ENCODE data around the gene TUBB2B.

The TUBB2B gene

DNA sequence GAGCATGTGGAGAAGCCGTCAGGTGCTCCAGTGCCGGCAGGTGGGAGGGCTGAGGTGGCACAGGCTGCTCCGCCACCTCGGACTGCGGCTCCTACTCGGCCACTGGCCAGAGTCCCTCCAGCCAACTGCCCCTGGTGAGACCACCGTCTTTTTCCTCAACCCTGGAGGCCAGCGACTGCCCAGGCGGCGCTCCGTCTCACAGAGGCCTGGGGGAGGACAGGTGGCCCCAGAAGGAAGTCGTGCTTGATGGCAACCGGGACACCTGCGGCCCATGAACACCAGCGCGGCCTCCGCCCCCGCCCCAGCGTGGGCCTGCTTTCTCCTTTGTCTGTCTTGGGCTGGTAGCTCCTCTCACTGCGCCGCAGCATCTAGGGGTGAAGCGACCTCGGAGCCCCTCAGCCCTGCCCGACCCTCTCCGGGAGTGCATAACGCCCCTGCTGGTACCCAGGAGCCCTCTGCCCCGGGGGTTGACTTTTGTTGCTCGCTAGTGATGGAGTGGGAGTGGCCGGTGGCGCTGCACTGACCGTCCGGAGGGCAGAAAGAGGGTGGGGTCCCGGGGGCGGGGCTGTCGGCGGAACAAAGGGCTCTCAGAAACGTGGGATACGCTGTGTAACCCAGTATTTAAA is 706 bp upstream of the TUBB2B start:
- TF ChIP-seq, protein P1, sequence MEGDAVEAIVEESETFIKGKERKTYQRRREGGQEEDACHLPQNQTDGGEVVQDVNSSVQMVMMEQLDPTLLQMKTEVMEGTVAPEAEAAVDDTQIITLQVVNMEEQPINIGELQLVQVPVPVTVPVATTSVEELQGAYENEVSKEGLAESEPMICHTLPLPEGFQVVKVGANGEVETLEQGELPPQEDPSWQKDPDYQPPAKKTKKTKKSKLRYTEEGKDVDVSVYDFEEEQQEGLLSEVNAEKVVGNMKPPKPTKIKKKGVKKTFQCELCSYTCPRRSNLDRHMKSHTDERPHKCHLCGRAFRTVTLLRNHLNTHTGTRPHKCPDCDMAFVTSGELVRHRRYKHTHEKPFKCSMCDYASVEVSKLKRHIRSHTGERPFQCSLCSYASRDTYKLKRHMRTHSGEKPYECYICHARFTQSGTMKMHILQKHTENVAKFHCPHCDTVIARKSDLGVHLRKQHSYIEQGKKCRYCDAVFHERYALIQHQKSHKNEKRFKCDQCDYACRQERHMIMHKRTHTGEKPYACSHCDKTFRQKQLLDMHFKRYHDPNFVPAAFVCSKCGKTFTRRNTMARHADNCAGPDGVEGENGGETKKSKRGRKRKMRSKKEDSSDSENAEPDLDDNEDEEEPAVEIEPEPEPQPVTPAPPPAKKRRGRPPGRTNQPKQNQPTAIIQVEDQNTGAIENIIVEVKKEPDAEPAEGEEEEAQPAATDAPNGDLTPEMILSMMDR (conservative IDR thresholded peaks at IDR 0.05; ENCODE audit: low read length) = no peak
- no peak overlapping the region for H3K4me3 ChIP-seq (ENCODE audit: low read length)
- no peak for DNase-seq (ENCODE audit: low read depth)

DNA sequence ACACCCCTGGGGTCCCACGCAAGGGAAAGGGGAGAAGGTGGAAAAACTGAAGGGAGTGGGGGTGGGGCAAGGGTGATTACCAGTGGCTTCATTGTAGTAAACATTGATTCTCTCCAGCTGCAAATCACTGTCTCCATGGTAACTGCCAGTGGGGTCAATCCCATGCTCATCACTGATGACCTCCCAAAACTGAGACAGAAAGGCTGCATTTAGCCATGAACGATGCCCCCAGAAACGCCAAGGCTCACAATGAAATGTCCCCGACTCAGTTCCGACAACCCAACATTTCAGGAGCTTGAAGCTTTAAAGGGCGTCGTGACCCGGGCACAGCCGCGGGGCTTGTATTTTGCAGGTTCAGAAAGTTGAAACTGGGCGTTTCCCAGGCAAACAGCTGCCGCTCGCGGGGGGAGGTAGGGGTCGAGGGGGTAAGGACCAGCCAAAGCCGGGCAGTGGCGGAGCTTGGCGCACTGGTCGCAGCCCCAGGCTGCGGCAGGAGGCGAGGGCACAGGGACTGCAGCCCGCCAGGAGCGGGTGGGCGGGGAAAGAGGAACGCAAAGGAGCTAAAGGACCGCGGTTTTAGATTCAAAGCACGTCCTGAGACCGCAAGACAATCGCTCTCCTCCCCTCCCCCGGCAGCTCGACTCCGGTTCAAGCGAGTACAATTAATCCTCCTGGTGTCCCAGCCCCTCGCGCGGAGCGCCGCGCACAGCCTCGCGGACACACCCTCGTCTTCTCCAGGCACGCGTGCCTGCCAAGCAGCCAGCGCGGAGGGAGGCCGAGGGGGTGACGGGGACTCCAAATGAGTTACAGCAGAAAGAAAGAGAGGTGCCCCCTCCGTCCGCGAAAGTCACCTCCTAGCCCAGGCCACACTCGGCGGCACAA is 731 bp downstream of the TUBB2B start:
- TF ChIP-seq, protein P1 (conservative IDR thresholded peaks at IDR 0.05; ENCODE audit: low read length) = no peak
- peak overlapping the region; percentile 49 for H3K4me3 ChIP-seq (ENCODE audit: low read length)
- DNase-seq (ENCODE audit: low read depth) = no peak

DNA sequence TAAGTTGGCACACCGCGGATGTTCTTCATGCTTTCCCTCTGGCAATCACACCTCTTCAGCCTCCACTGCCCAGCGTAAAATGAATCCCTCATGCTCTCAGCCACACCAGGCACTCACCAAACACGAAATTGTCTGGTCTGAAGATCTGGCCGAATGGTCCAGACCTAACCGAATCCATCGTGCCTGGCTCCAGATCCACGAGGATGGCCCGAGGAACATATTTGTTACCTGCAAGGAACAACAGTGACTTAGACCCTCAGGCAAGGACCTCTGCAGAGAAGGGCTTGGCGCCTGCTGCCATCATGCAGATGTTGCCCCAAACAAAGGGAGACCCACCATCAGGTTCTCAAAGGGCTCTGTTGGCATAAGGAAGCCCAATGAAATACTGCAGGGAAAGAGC is 1.4 kb downstream of the TUBB2B start:
- TF ChIP-seq, protein P1 (conservative IDR thresholded peaks at IDR 0.05; ENCODE audit: low read length) = no peak
- DNase-seq (ENCODE audit: low read depth) = no peak
- H3K4me3 ChIP-seq (ENCODE audit: low read length) = no peak overlapping the region

DNA sequence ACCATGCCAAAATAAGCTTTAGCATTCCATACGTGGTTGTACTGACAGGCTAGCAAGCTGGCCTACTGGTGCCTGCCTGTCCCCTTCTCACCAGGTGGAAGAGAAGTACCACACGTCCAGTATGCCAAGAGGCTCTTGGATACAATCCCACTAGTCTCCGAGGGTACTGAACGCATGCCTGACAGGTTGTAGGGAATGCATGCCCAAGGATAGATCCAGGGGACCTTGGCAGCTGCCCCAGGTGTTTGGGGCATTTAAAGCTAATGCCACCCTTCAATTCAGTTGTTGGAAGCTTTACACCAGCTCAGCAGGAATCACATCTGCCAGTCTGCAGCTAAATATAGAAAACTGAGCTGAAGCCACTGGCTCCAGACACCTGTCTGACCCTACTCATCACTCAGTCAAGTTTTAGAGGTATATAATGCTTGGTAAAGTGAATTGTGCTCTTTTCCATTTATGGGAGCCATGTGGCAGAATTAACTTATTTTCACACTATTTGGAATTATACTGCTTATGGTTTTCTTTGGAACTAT is 4.9 kb downstream of the TUBB2B start:
- no peak for DNase-seq (ENCODE audit: low read depth)
- H3K4me3 ChIP-seq (ENCODE audit: low read length) = no peak overlapping the region
- TF ChIP-seq, protein P1 (conservative IDR thresholded peaks at IDR 0.05; ENCODE audit: low read length) = no peak

DNA sequence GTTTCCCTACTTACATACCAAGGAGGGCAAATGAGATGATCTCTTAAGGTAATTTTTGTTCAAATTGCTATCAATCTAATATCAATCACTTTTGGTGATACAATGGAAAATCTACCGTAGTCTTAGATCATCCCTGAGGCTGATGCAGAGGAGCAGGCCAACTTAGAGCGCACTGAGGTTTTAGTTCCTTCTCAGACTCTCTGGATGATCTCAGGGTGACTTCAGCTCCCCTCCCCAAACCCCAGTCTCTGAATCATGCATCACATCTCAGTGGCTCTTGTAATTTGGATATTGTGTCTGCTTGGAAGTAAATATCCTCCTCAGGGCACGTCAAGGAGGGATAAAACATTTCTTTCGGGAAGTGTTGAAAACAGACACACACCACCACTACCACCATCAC is 5.9 kb downstream of the TUBB2B start:
- DNase-seq (ENCODE audit: low read depth) = no peak
- TF ChIP-seq, protein P1 (conservative IDR thresholded peaks at IDR 0.05; ENCODE audit: low read length) = no peak
- H3K4me3 ChIP-seq (ENCODE audit: low read length) = no peak overlapping the region

DNA sequence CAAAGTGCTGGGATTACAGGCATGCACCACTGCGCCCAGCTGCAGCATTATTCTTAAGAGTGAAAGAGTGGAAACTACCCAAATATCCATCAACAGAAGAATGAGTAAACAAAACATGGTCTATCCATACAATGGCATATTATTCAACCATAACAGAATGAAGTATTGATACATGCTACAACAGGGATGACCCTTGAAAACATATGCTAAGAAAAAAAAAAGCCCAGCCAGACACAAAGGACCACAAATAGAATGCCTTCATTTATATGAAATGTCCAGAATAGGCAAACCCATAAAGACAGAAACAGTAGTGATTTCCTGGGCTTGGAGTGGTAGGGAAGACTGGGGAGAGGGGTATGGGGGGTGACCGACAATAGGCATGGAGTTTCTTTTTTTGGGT is 7.1 kb downstream of the TUBB2B start:
- H3K4me3 ChIP-seq (ENCODE audit: low read length) = no peak overlapping the region
- no peak for DNase-seq (ENCODE audit: low read depth)
- TF ChIP-seq, protein P1 (conservative IDR thresholded peaks at IDR 0.05; ENCODE audit: low read length) = no peak

All from AG10803 (cell line).